ENCODE data around the gene TNNI2.

DNA sequence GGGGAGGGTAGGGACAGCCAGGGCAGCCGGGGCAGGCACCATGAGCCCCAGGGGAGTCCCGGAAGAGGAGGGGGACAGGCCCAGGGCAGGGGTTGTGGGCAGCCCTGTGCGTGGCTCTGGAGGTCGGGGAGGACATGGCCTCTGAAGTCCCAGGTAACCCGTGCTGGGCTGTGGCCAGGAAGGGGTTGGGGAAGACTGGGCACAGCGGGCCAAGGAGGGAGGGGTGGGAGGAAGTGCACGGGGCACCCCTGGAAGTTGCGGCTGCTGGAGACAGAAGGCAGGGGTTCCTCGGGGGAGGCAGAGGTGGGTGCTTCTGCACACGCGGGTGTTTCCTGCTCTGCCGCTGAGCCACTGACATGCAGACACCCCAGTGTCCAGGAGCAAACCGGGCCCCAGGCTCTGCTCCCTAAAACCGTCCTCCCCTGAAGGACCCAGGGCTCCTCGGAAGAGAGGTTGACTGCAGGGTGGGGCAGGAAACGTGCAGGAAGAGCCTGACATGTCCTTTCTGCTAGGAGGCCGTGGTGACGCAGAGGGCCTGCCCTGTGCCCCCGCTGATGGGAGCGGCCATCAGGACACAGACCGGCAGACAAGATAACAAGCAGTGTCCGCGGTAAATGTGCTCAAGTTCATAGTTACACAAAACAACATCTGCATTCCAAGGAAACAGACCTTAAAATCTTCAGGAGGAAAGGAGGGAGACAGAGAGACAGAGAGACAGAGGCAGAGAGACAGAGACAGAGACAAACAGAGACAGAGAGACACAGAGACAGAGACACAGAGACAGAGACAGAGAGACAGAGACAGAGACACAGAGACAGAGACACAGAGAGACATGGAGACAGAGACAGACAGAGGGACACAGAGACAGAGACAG is 5.7 kb downstream of the TNNI2 start:
- no peak for TF ChIP-seq YY1 (IDR thresholded peaks at IDR 0.05; ENCODE audit: low read depth)
- TF ChIP-seq POLR2AphosphoS5 (IDR thresholded peaks at IDR 0.05; ENCODE audit: low read depth, low read length), result no peak
- no peak for TF ChIP-seq CTCF (IDR thresholded peaks at IDR 0.05)
- TF ChIP-seq GABPA (IDR thresholded peaks at IDR 0.05; ENCODE audit: low read depth), result no peak
- TF ChIP-seq TEAD4 (IDR thresholded peaks at IDR 0.05; ENCODE audit: borderline replicate concordance, insufficient read depth), result no peak
- no peak for TF ChIP-seq CHD2 (IDR thresholded peaks at IDR 0.05; ENCODE audit: low read length, partially characterized antibody)

All from SK-N-SH (cell line).